ENCODE data around the gene ATP5MC2.
"Not testable (repeated sequence)": the region's sequence is repeated elsewhere in the genome, so short reads cannot be mapped to it uniquely, and the experiment has no call there.

ATP5MC2 gene

DNA sequence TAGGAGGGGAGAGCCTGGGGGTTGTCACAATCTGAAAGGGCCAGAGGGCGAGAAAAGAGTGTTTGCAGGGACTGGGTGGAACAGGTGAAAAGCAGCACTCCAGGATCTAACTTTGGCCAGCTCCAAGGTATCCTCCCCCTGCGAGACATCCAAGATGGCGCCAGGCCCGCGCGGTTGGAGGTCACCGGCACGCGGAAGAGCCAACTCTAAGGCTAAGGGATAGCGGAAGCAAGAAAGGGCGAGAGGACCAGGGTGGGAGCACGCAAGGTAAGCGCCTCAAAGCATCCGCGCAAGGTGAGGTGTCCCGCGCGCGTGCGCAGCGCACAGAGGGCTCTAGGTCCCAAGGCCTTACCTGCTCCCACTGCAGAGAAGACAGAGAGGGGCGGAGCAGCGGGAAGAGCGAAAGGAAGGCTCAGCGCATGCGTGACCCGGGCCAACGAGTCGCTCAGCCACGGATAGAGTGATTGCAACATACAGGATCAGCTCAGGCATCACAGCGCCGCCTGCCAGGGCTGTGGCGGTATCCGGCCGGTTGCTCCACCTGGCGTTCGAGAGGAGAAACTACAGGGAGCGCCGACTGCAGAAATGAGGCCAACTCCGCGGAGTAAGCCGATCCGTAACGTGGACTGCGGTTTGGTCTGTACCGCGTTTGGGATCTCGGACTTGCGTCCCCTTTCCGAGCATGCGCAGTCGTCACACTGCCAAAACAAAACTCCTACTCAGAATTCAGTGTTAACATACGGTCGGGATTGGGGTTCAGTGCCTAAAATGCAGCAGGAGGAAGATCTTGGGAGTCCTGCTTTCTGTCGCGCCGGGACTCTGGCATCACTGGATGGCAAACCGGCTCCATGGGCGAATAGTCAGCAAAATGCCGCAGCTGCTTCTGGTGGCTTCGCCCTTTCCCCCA, at the start of gene ATP5MC2:
Gene ATP5MC2 (minus strand): TSS at position 383 of the 907 bp plus-strand sequence. CDS start 3,469 bp downstream, outside the sequence.
- peak; percentile 99 for DNase-seq

DNA sequence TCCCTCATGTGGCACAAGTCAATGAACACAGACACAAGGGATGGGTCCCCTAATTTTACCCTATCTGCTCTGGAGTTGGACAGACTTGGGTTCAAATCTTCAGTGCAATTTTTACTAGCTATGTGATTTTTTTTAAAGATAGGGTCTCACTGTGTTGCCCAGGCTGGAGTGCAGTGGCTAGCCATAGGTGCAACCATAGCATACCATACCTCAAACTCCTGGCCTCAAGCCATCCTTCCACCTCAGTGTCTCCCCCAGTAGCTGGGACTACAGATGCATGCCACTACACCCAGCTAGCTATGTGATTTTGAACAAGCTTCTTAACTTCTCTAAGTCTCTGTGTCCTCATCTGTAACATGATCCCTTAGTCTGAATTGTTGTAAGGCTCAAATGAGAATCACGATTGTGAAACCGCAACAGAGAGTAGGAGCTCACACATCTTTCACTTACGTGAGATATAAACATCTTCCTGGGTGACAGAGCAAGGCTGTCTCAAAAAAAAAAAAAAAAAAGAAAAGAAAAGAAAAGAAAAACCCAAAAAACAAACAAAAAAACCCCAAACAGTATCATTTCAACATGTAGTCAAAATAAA, 46.7 kb upstream of the ATP5MC2 start:
- DNase-seq: no peak

DNA sequence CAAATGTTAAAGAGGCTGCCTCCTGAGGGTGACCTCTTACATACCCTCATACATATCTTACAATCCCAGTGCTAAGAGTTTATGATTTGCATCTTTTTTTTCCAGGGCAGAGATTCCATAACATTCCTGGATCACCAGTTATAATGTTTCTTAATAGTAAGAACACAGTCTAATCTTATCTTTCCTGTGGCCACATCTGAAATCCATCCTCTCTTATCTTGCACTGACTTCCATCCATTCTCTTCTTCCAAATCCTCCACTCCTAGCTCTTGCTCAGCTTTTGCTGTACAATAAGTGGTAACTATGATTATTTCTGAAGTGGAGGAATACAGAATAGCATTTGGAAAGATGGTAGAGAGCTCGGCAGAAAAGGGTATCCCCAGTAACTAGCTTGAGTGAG, 45.1 kb upstream of the ATP5MC2 start:
- DNase-seq: no peak

DNA sequence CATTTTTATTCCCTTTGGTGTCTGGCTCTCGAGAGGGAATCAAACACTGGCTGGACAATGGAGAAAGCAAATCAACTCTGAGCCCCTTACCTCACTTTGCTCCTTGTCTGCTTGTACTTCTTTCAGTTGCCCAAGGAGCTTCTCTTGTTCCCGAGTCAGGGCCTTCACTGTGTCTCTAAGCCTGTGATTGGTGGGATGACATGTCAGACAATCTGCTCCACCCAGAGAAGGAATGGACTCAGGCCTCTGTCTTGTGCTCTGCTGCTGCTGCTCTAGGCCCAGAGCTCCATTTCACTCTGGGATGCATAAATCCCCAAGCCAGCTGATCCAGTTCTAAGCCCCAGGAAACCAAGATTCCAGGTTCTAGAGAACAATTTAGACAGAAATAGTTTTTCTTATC, 43.8 kb upstream of the ATP5MC2 start:
- peak; percentile 34 for DNase-seq

DNA sequence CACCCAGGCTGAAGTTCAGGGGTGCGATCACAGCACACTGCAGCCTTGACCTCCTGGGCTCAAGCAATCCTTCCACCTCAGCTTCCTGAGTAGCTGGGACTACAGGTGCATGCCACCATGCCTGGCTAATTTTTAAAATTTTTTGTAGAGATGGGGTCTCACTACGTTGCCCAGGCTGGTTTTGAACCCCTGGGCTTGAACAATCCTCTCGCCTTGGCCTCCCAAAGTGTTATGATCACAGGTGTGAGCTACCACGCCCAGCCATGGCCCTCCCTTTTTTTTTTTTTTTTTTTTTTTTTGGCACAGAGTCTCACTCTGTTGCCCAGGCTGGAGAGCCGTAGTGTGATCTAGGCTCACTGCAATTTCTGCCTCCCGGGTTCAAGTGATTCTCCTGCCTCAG, 42.7 kb upstream of the ATP5MC2 start:
- DNase-seq: not testable (repeated sequence)

GRCh38 chr12:53717319-53717718, 41.4 kb upstream of the ATP5MC2 start:
- no peak for DNase-seq

DNA sequence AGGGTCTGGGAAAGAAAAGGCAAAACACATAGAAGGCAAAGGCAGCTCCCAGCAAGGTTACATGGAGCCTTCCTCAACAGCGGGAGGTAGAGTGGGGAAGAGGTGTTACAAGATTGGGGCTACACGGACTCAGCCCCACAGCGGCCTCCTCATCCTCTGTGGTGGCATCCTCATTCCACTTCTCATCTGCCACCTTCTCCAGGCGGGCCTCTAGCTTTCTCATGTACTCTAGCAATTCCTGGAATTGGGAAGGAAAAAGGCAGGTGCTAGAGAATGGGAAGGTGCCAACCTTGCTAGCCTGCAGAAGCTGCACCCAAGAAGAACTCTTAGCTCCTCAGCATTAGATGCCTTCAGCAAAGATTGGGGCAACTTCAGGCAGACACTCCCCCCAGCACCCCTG, 38.1 kb upstream of the ATP5MC2 start:
- no peak for DNase-seq

- no peak for DNase-seq
Measured at GRCh38 chr12:53713516-53713915, 37.6 kb upstream of the ATP5MC2 start.

GRCh38 chr12:53712059-53712643, 36.3 kb upstream of the ATP5MC2 start:
- DNase-seq: no peak

DNA sequence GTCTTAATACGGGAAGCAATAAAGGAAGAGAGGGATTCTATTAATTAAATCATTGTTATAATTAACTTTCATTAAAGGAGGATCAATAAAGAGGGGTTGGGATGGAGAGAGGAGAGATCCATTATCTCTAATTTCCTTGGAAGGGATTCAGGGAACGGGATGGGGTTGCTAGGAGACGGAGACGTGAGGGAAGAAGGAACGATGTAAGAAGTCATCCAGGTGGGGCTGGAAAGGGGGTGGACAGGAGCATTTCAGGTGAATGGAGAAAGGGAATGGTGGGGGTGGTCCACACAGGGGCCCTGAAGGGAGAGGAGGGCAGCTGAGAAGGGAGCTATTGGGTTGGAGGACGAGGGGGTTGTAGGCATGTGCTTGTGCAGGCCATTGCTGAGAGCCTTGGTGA, 34.2 kb upstream of the ATP5MC2 start:
- no peak for DNase-seq

DNA sequence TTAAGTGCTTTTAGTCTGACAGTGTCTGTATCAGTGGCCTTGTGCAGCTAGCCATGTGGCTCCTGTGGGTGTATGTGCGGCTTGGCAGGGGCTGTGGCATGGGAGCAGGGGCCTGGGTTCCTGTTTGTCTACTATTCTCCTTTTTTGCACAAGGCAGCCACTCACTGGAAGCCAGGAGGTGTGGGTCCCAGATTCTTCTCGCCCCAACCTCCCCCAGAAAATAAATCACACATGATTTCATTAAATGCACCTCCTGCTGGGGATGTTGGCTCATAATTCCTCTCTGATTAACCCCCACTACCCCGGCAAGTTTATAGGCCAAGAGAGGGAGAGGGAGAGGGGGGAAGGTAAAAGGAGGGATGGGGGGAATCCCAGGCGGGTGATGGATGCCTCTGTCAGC, 33.8 kb upstream of the ATP5MC2 start:
- no peak for DNase-seq

DNA sequence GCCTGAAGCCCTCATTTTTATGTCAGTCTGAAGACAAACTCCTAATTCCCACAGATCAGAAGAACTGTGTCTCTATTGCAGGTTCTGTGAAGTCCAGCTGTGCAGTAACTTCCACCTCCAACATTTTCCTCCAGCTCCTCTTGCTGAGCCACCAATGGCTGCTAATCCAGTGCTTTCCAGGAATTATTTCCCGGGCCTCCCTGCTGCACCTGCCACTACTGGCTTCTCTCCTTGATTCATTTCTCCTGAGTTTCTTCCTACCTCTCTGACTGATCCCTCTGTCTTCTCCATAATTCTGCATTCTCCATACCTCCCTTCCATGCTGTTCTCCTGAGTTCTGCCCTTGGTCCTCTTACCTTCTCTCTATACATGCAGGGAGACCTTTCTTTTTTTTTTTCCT, 30.2 kb upstream of the ATP5MC2 start:
- peak; percentile 39 for DNase-seq

- no peak for DNase-seq
Measured at GRCh38 chr12:53703756-53704155, 27.9 kb upstream of the ATP5MC2 start.

GRCh38 chr12:53701518-53702264, 25.8 kb upstream of the ATP5MC2 start:
- DNase-seq: peak; percentile 88

- peak; percentile 71 for DNase-seq
Measured at GRCh38 chr12:53700567-53700966, 24.7 kb upstream of the ATP5MC2 start.

DNA sequence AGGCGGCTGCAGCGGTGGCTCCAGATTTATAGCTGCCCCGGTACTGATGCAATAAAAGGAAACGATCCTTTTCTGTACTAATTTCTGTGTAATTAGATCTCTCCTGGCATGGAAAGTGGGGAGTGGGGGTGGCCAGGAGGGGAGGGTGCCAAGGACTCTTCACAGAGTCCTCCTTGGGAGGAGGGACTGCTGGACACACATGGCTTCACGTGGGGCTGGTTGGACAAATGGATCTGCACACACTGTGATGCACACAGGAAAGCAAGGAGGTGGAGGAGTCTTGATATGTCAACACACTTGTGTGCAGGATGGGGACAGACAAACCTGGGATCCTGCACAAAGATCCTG, 23.8 kb upstream of the ATP5MC2 start:
- DNase-seq: no peak

DNA sequence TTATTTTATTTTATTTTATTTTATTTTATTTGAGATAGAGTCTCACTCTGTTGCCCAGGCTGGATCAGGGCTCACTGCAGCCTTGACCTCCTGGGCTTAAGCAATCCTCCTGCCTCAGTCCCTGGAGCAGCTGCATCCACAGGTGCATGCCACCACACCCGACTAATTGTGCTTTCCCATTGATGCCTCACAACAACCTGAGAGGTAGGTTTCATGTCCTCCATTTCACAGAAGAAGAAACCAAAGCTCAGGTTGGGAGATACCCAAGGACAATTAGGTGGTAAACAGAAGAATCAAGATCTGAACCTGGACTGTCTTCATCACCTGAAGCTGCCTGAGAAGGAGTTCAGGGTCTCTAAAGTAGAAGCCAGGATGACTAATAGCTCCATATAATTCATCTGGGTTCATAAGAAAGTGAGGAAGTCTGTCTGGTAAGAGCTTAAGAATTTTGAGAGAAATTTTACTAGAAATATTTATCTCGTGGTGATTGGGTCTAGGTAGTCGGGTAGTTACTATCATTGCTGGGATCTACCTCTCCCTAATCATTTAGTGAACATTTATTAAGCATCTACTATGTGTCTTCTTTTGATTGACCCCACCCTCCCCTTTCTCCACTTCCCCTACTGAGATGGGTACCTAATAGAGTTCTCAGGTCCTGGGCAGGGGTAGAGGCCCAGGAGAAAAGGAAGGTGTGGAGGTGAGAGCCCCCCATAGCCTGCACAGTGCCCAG, 23.2 kb upstream of the ATP5MC2 start:
- DNase-seq: no peak

GRCh38 chr12:53696655-53697331, 20.9 kb upstream of the ATP5MC2 start:
- no peak for DNase-seq

- peak; percentile 99 for DNase-seq
Measured at GRCh38 chr12:53696285-53696654, 20.4 kb upstream of the ATP5MC2 start.

DNA sequence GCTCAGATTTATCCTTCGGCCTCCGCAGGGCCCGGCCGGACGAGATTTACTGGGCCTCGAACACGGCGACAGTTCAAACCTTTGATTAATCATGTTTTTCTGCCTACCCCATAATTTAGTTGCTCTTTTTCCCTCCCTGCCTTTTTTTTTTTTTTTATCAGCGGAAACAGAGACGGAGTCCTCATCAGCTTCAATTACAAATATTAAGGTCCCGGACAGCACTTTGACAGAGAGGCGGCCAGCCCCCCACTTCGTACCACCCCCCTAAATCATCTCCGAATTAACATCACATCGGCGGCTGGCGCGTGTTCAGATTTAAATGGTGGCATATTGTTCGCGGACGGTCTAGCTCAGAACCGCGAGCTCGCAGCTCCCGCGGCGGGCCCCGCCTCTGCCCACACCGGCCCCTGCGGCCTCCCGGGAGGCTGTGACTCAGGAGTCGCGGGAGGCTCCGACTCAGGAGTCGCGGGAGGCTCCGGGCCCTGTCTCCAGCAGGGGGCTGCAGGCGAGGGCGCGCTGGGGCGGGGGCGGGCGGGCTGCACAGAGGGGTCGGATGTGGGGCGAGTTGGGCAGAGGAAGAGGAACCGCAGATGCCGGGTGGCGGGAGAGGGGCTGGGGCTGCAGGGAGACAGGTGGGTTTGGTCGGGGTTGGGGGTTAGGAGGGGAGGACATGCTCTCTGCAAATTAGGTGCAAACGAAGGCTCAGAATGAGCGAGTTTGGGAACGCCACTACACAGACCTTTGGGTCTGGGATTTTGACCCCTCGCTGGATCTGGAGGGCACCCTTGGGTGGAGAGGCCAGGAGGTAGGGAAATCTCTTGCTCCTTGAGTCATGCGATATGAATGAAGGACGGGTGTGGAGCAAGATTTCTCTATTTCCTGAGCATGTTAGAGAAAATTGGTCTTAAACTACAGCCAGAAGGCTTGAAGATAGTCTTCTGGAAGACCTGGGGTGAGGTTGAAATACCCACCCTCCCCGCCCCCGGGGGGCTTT, 19.6 kb upstream of the ATP5MC2 start:
- DNase-seq: peak; percentile 78

GRCh38 chr12:53694756-53695151, 18.9 kb upstream of the ATP5MC2 start:
- DNase-seq: peak; percentile 97

All from NCI-H82 (cell line).